ENCODE measurements around the gene ABHD12B. TPM values are rescaled to one million over a fixed set of nuclear protein-coding genes. Genes with fewer than 3 reads are reported as not detected.
A peak's percentile ranks its signal among the peaks of the same experiment; 100 is the strongest.

Gene ABHD12B
- total and polyA plus RNA-seq, 2 of the 13 experiments (the other 11 are each of a cell fraction or from before 2014, with no cell fraction given) = not detected

GRCh38 chr14:50836515-50836914 lies 35.3 kb upstream of the ABHD12B start (continued):
- 0 out of 2 replicates have a peak, but pooled peaks have one; percentile 15 for TF ChIP-seq FOXA3 (CRISPR knock-in tag; IDR thresholded peaks at IDR 0.05)
- TF ChIP-seq ZBTB10 (CRISPR knock-in tag; IDR thresholded peaks at IDR 0.05; ENCODE audit: borderline replicate concordance) = no peak
- no peak for TF ChIP-seq BHLHE40 (IDR thresholded peaks at IDR 0.05; ENCODE audit: low read length)
- no peak for TF ChIP-seq ZNF800 (CRISPR knock-in tag; IDR thresholded peaks at IDR 0.05)
- TF ChIP-seq RFX3 (CRISPR knock-in tag; IDR thresholded peaks at IDR 0.05) = no peak
- TF ChIP-seq ZNF609 (CRISPR knock-in tag; IDR thresholded peaks at IDR 0.05; ENCODE audit: borderline replicate concordance) = no peak
- TF ChIP-seq, protein P1, sequence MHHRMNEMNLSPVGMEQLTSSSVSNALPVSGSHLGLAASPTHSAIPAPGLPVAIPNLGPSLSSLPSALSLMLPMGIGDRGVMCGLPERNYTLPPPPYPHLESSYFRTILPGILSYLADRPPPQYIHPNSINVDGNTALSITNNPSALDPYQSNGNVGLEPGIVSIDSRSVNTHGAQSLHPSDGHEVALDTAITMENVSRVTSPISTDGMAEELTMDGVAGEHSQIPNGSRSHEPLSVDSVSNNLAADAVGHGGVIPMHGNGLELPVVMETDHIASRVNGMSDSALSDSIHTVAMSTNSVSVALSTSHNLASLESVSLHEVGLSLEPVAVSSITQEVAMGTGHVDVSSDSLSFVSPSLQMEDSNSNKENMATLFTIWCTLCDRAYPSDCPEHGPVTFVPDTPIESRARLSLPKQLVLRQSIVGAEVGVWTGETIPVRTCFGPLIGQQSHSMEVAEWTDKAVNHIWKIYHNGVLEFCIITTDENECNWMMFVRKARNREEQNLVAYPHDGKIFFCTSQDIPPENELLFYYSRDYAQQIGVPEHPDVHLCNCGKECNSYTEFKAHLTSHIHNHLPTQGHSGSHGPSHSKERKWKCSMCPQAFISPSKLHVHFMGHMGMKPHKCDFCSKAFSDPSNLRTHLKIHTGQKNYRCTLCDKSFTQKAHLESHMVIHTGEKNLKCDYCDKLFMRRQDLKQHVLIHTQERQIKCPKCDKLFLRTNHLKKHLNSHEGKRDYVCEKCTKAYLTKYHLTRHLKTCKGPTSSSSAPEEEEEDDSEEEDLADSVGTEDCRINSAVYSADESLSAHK (CRISPR knock-in tag; IDR thresholded peaks at IDR 0.05; ENCODE audit: borderline replicate concordance) = no peak
- TF ChIP-seq GATAD2A (CRISPR knock-in tag; IDR thresholded peaks at IDR 0.05) = peak; percentile 27; the same call in 1 of the 2 replicates
- TF ChIP-seq FOXA1 (IDR thresholded peaks at IDR 0.05) = no peak
- TF ChIP-seq FOXA1 (CRISPR knock-in tag; IDR thresholded peaks at IDR 0.05) = no peak
- no peak for TF ChIP-seq ZNF468 (CRISPR knock-in tag; IDR thresholded peaks at IDR 0.05)
- TF ChIP-seq HDAC1 (CRISPR knock-in tag; IDR thresholded peaks at IDR 0.05) = no peak
- TF ChIP-seq ZNF430 (CRISPR knock-in tag; IDR thresholded peaks at IDR 0.05) = no peak
- TF ChIP-seq U2AF2 (IDR thresholded peaks at IDR 0.05; ENCODE audit: low read depth, low read length) = no peak
- no peak for TF ChIP-seq CERS6 (CRISPR knock-in tag; IDR thresholded peaks at IDR 0.05)
